Activated T-cell treated with anti-CD3 and anti-CD28 coated beads for 4 hours (primary cell): ENCODE measurements around the gene LPP.

ENCODE experiments used
- DNase-seq: peaks from one replicate; pipeline ENCODE4 v3.0.0-alpha.2; 2020

LPP gene

GRCh38 chr3:188868803-188869202, 714.8 kb downstream of the LPP start:
- DNase-seq = no peak

GRCh38 chr3:188869628-188870027, 715.7 kb downstream of the LPP start:
- no peak for DNase-seq

GRCh38 chr3:188870431-188870830, 716.5 kb downstream of the LPP start:
- no peak for DNase-seq

GRCh38 chr3:188874576-188874975, 720.6 kb downstream of the LPP start:
- no peak for DNase-seq

- no peak for DNase-seq
These were observed 721.5 kb downstream of the LPP start for GRCh38 chr3:188875413-188875812.

- no peak for DNase-seq
These were observed 722.4 kb downstream of the LPP start for GRCh38 chr3:188876370-188876769.

GRCh38 chr3:188877381-188877780, 723.4 kb downstream of the LPP start:
- DNase-seq = no peak

- DNase-seq = no peak
These were observed 724.1 kb downstream of the LPP start for GRCh38 chr3:188878076-188878475.

- DNase-seq = no peak
These were observed 728.1 kb downstream of the LPP start for GRCh38 chr3:188881954-188882641.

- no peak for DNase-seq
These were observed 730.5 kb downstream of the LPP start for GRCh38 chr3:188884299-188885043.

GRCh38 chr3:188888321-188889053, 734.5 kb downstream of the LPP start:
- no peak for DNase-seq

- DNase-seq = no peak
These were observed 735.1 kb downstream of the LPP start for GRCh38 chr3:188889054-188889491.

GRCh38 chr3:188890572-188891270, 736.8 kb downstream of the LPP start:
- DNase-seq = no peak

GRCh38 chr3:188899881-188900280, 745.9 kb downstream of the LPP start:
- DNase-seq = no peak

GRCh38 chr3:188900421-188900951, 746.5 kb downstream of the LPP start:
- DNase-seq = no peak

- DNase-seq = no peak
These were observed 747.2 kb downstream of the LPP start for GRCh38 chr3:188901126-188901525.

- no peak for DNase-seq
These were observed 747.8 kb downstream of the LPP start for GRCh38 chr3:188901671-188902287.

- no peak for DNase-seq
These were observed 750.7 kb downstream of the LPP start for GRCh38 chr3:188904670-188905069.

GRCh38 chr3:188905547-188905946, 751.6 kb downstream of the LPP start:
- DNase-seq = no peak

- no peak for DNase-seq
These were observed 752.3 kb downstream of the LPP start for GRCh38 chr3:188906236-188906635.

- no peak for DNase-seq
These were observed 754.3 kb downstream of the LPP start for GRCh38 chr3:188908002-188908850.
